H9 (cell line): Measurements from ENCODE around the gene RPRD1B. TPM values are rescaled to one million over a fixed set of nuclear protein-coding genes. Genes with fewer than 3 reads are reported as not detected.
"Not testable (repeated sequence)": the region's sequence is repeated elsewhere in the genome, so short reads cannot be mapped to it uniquely, and the experiment has no call there.

ENCODE experiments used
- DNase-seq: peaks from one replicate; pipeline ENCODE4 v3.0.0-alpha.2; 2017
- H2AFZ ChIP-seq: one replicate; pipeline ENCODE4 v1.6.1; 2013; ENCODE audit warnings: mild to moderate bottlenecking, low read length, control low read depth, moderate library complexity
- H2AK5ac ChIP-seq: 2 replicates; pipeline ENCODE4 v1.6.1; 2013; ENCODE audit warnings: low read length, control low read depth, mixed read lengths; ENCODE audit not compliant: insufficient read length
- H2BK120ac ChIP-seq: one replicate; pipeline ENCODE4 v1.6.1; 2013; ENCODE audit warnings: low read depth, mild to moderate bottlenecking, low read length, control low read depth, inconsistent platforms; ENCODE audit not compliant: poor library complexity, severe bottlenecking
- H2BK12ac ChIP-seq: 2 replicates; pipeline ENCODE4 v1.6.1; 2013; ENCODE audit warnings: low read length, control low read depth, mixed read lengths, low read depth; ENCODE audit not compliant: insufficient read length
- H2BK15ac ChIP-seq: 2 replicates; pipeline ENCODE4 v1.6.1; 2013; ENCODE audit warnings: low read depth, low read length, control low read depth
- H2BK20ac ChIP-seq: one replicate; pipeline ENCODE4 v1.6.1; 2013; ENCODE audit warnings: low read depth, mild to moderate bottlenecking, low read length, control low read depth, inconsistent platforms; ENCODE audit not compliant: poor library complexity, severe bottlenecking
- H2BK5ac ChIP-seq: 2 replicates; pipeline ENCODE4 v1.6.1; 2013; ENCODE audit warnings: low read length, control low read depth, mixed read lengths; ENCODE audit not compliant: insufficient read length
- H3K14ac ChIP-seq: 2 replicates; pipeline ENCODE4 v1.6.1; 2013; ENCODE audit warnings: low read length, control low read depth; ENCODE audit not compliant: insufficient read depth
- H3K18ac ChIP-seq: 2 replicates; pipeline ENCODE4 v1.6.1; 2013; ENCODE audit warnings: low read depth, mild to moderate bottlenecking, mixed read lengths, low read length, control low read depth; ENCODE audit not compliant: insufficient read length
- H3K23ac ChIP-seq: 2 replicates; pipeline ENCODE4 v1.6.1; 2013; ENCODE audit warnings: low read length, control low read depth, mixed read lengths, low read depth; ENCODE audit not compliant: insufficient read length
- H3K23me2 ChIP-seq: 2 replicates; pipeline ENCODE4 v1.6.1; 2013; ENCODE audit warnings: low read depth, mild to moderate bottlenecking, mixed read lengths, low read length, control low read depth; ENCODE audit not compliant: insufficient read length, poor library complexity, severe bottlenecking
- H3K27ac ChIP-seq: 2 replicates; pipeline ENCODE4 v1.5.1; 2013; ENCODE audit warnings: low read length, control low read depth, mixed read lengths, low read depth; ENCODE audit not compliant: insufficient read length
- H3K27me3 ChIP-seq: 2 replicates; pipeline ENCODE4 v1.6.1; 2013; ENCODE audit warnings: low read length, control low read depth, inconsistent platforms; ENCODE audit not compliant: insufficient read depth
- H3K4ac ChIP-seq: 2 replicates; pipeline ENCODE4 v1.6.1; 2013; ENCODE audit warnings: low read depth, mild to moderate bottlenecking, control low read depth, inconsistent platforms, low read length, moderate library complexity
- H3K4me1 ChIP-seq: 2 replicates; pipeline ENCODE4 v1.6.1; 2013; ENCODE audit warnings: low read length, control low read depth, inconsistent platforms; ENCODE audit not compliant: insufficient read depth
- H3K4me2 ChIP-seq: 2 replicates; pipeline ENCODE4 v1.6.1; 2013; ENCODE audit warnings: low read length, control low read depth, mixed read lengths; ENCODE audit not compliant: insufficient read length, insufficient read depth
- H3K56ac ChIP-seq: 2 replicates; pipeline ENCODE4 v1.6.1; 2013; ENCODE audit warnings: low read depth, mild to moderate bottlenecking, mixed read lengths, low read length, control low read depth; ENCODE audit not compliant: insufficient read length
- H3K79me1 ChIP-seq: 2 replicates; pipeline ENCODE4 v1.6.1; 2013; ENCODE audit warnings: low read depth, mild to moderate bottlenecking, moderate library complexity, low read length, control low read depth, inconsistent platforms; ENCODE audit not compliant: insufficient read depth, poor library complexity, severe bottlenecking
- H3K79me2 ChIP-seq: 2 replicates; pipeline ENCODE4 v1.6.1; 2013; ENCODE audit warnings: low read length, control low read depth, inconsistent platforms; ENCODE audit not compliant: insufficient read depth
- H3K9ac ChIP-seq: 2 replicates; pipeline ENCODE4 v1.6.1; 2013; ENCODE audit warnings: low read length, control low read depth, mixed read lengths; ENCODE audit not compliant: insufficient read length; ENCODE audit errors: extremely low read depth
- H3K9me3 ChIP-seq: one replicate; pipeline ENCODE4 v1.6.1; 2013; ENCODE audit warnings: low read depth, low read length, inconsistent platforms; ENCODE audit not compliant: control insufficient read depth
- H3T11ph ChIP-seq: one replicate; pipeline ENCODE4 v1.6.1; 2013; ENCODE audit warnings: mild to moderate bottlenecking, low read length, control low read depth, inconsistent platforms
- H4K20me1 ChIP-seq: one replicate; pipeline ENCODE4 v1.6.1; 2013; ENCODE audit not compliant: control insufficient read depth, insufficient read length, insufficient read depth
- H4K5ac ChIP-seq: 2 replicates; pipeline ENCODE4 v1.6.1; 2013; ENCODE audit warnings: low read depth, mild to moderate bottlenecking, mixed read lengths, low read length, control low read depth; ENCODE audit not compliant: insufficient read length
- H4K8ac ChIP-seq: replicated peaks from 2 replicates; pipeline ENCODE4 v1.6.1; 2013; ENCODE audit warnings: low read length, control low read depth, mixed read lengths, low read depth; ENCODE audit not compliant: insufficient read length
- H4K91ac ChIP-seq: 2 replicates; pipeline ENCODE4 v1.6.1; 2013; ENCODE audit warnings: low read depth, mild to moderate bottlenecking, moderate library complexity, mixed read lengths, low read length, control low read depth; ENCODE audit not compliant: insufficient read length
- H3K27ac Mint-ChIP-seq, 3 experiments: 2 replicates in 2 of 3; 3 replicates in 1 of 3; pipeline ENCODE4 v1.8.0; 2020 to 2021; ENCODE audit warnings: mixed read lengths in 3 of 3, mild to moderate bottlenecking in 1 of 3, moderate library complexity in 1 of 3
- H3K27me3 Mint-ChIP-seq: 2 replicates; pipeline ENCODE4 v1.8.0; 2021; ENCODE audit warnings: low read depth, mild to moderate bottlenecking, moderate library complexity, mixed read lengths
- H3K36me3 Mint-ChIP-seq, 3 experiments: 2 replicates in 2 of 3; 3 replicates in 1 of 3; pipeline ENCODE4 v1.8.0; 2020 to 2021; ENCODE audit warnings: low read depth in 3 of 3, mixed read lengths in 3 of 3; ENCODE audit not compliant: insufficient read depth in 1 of 3
- H3K4me1 Mint-ChIP-seq, 2 experiments: 2 replicates each; pipeline ENCODE4 v1.8.0; 2020; ENCODE audit warnings: mixed read lengths in 2 of 2
- H3K4me3 Mint-ChIP-seq, 2 experiments: 2 replicates in 1 of 2; 3 replicates in 1 of 2; pipeline ENCODE4 v1.8.0; 2020 to 2021; ENCODE audit warnings: mild to moderate bottlenecking in 2 of 2, mixed read lengths in 2 of 2, moderate library complexity in 1 of 2
- H3K9me3 Mint-ChIP-seq, 2 experiments: 2 replicates in 1 of 2; 3 replicates in 1 of 2; pipeline ENCODE4 v1.8.0; 2020; ENCODE audit warnings: mild to moderate bottlenecking in 2 of 2, mixed read lengths in 2 of 2, moderate library complexity in 1 of 2
- WGBS: extraction: QIAGEN DNeasy Blood & Tissue Kit; methylation state at CpG from one replicate; pipeline ENCODE4 v1.1.7; 2013; ENCODE audit warnings: missing lambda C conversion rate, low lambda C conversion rate, mixed read lengths; ENCODE audit not compliant: insufficient read length; ENCODE audit errors: extremely low coverage; 5-methylcytosine and 5-hydroxymethylcytosine counted together
- total RNA-seq: library from RNA; stranded (reverse); gene quantifications from 2 replicates; pipeline ENCODE4 v1.2.1, GENCODE V29; 2021

RPRD1B gene
- total RNA-seq, 1 experiment from 2014 or later = 34.3 TPM

- not testable (repeated sequence) for H3K27ac Mint-ChIP-seq, H3T11ph ChIP-seq
Measured at GRCh38 chr20:38107916-38108315, 74.4 kb downstream of the RPRD1B start.

More at GRCh38 chr20:38107916-38108315, 74.4 kb downstream of the RPRD1B start:
- H2BK12ac ChIP-seq, H3K14ac ChIP-seq, H3K23ac ChIP-seq, H4K20me1 ChIP-seq, H3K4ac ChIP-seq, H2BK5ac ChIP-seq, H4K8ac ChIP-seq, H3K23me2 ChIP-seq, DNase-seq, H3K4me1 ChIP-seq, H4K5ac ChIP-seq, H3K9me3 ChIP-seq, H2AK5ac ChIP-seq, H4K91ac ChIP-seq, H3K27me3 ChIP-seq, H3K4me1 Mint-ChIP-seq, H3K79me1 ChIP-seq, H3K27me3 Mint-ChIP-seq, H3K18ac ChIP-seq, H2BK120ac ChIP-seq, H3K36me3 Mint-ChIP-seq, H3K4me3 Mint-ChIP-seq, H3K4me2 ChIP-seq, H3K9me3 Mint-ChIP-seq, H2BK15ac ChIP-seq, H2BK20ac ChIP-seq, H2AFZ ChIP-seq, H3K27ac ChIP-seq, H3K56ac ChIP-seq, H3K79me2 ChIP-seq, H3K9ac ChIP-seq: not testable (repeated sequence)
- WGBS = no CpG with 5 or more reads among the region's 7 CpGs
